Measurements from ENCODE around the gene P2RY13.

The P2RY13 gene

GRCh38 chr3:151289445-151289844 is 39.9 kb downstream of the P2RY13 start:
- DNase-seq, result no peak

- no peak for DNase-seq
These were observed 43.4 kb downstream of the P2RY13 start for GRCh38 chr3:151285940-151286339.

- DNase-seq, result peak; percentile 48
These were observed 45.4 kb downstream of the P2RY13 start for GRCh38 chr3:151283907-151284461.

- no peak for DNase-seq
These were observed 46.0 kb downstream of the P2RY13 start for GRCh38 chr3:151283387-151283786.

- DNase-seq, result no peak
These were observed 46.4 kb downstream of the P2RY13 start for GRCh38 chr3:151282921-151283320.

GRCh38 chr3:151281671-151282324 is 47.6 kb downstream of the P2RY13 start:
- no peak for DNase-seq

GRCh38 chr3:151278230-151278629 is 51.1 kb downstream of the P2RY13 start, which contains the start of gene P2RY14:
TSS of gene P2RY14 (minus strand) at chr3:151278542. CDS start at chr3:151214316, 64,226 bp downstream.
- no peak for DNase-seq

- DNase-seq, result no peak
These were observed 52.7 kb downstream of the P2RY13 start for GRCh38 chr3:151276687-151277042.

Measured in stimulated activated CD4-positive, alpha-beta T cell treated with anti-CD3 and anti-CD28 coated beads, Interleukin-15, amount 100 ng/mL, for 24 hours (primary cell).